Head of caudate nucleus (tissue), 42 donors: ENCODE measurements around the gene GNAS.

Experiments used
- DNase-seq, 42 donors: peaks; one replicate each; pipeline versions ENCODE4 v3.0.0 to v3.0.0-alpha.2; 2020 to 2021; ENCODE audit warnings: mixed read lengths in 7 of 42
- intact Hi-C: fragments of 100-400 bp; cut with DNase I; formaldehyde crosslinking; loops from one replicate; pipeline ENCODE4 v1.15.0; 2022

Gene GNAS

DNA sequence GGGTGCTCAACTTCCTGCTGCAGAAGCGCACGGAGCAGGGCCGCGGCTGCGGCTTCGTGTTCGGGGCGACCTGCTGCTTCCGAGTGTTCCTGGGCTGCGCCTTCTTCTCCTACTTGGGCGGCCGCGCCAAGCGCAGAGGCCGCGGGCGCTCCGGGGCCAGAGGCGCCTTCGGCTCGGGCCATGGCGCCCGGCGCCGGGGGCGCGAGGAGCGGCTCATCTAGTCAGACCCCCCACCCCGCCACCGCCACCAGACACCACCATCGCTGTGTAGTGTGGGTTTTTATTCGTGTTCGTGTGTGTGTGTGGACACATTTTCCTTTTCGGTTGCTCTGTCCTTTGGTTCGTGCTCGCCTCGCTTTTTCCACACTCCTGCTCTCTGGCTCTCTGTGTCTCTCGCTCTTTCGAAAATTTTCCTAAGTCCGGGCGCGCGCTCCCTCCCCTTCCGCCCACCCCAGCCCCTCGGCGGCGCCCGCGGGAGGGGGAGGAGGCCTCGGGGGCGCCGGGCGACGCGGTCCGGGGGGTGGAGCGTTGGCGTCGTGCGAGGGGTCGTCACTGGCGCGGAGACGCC, 38.1 kb downstream of the GNAS start:
- intact Hi-C loops = loop anchor here (5.0 kb wide), 1 partner anchor 152 kb away; the partner anchor contains the start of gene PRELID3B
- peak in 39 of 42 donors; percentile 33 to 81 (median 63) for DNase-seq

DNA sequence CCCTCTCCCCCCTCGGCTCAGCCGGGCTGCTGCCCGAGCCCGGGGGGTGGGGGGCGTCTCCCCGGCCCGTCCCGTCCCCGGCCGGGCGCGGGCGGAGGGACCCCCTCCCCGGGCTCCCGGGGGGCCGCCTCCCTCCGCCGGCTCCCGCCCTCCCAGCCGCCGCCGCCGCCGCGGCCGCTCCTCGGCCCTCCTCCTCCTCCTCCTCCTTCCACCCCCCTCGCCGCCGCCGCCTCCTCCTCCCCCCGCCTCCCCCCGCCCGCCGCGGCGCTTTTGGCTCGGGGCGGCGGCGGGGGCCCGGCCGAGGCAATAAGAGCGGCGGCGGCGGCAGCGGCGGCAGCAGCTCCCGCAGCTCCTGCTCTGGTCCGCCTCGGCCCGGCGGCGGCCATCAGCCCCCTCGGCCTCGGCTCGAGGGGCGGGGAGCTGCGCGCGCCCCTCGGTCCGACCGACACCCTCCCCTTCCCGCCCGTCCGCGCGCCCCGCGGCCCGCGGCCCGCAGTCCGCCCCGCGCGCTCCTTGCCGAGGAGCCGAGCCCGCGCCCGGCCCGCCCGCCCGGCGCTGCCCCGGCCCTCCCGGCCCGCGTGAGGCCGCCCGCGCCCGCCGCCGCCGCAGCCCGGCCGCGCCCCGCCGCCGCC, 38.7 kb downstream of the GNAS start:
- peak in 39 of 42 donors; percentile 32 to 84 (median 67) for DNase-seq
- intact Hi-C loops = loop anchor here (5.0 kb wide), 1 partner anchor 151 kb away; the partner anchor contains the start of gene PRELID3B

- peak in 8 of 42 donors; percentile 8 to 51 (median 26) for DNase-seq
- intact Hi-C loops = loop anchor here (5.0 kb wide), 1 partner anchor 151 kb away; the partner anchor contains the start of gene PRELID3B
These were observed 39.2 kb downstream of the GNAS start for GRCh38 chr20:58891718-58892140.

DNA sequence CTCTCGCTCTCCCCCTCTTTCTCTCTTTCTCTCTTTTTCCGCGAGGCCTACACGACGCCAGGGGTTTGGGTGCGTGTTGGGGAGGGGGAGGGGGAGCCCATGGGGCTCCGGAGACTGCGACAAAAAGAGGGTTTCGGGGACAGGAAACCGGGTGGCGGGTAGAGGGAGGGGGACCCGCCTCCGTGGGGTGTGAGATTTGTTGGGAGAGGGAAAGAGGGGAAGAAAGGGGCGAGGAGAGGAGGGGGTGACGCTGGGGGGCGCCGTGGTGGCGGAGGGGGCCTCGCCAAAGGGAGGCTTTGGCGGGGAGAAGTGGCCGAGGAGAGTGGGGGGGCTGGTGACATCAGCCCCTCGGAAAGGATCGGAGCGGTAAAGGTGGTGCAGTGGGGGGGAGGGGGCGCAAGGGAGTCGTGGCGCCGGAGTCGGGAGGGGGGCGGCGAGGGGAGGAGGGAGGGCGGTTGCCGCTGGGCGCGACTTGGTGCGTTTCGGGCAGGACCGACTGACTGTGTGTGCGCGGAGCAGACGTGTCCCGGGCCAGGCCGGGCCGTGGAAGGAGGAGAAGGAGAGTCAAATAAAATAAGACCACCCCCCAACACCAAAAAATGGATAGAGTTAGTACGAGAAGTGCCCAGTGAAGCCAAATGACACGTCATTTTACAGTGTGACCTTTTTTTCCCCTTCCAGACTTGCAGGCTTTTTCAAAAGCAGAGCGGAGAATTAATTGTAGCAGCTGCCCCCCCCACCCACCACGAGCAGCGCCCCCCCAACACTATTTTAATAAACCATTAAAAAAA, 39.8 kb downstream of the GNAS start:
- DNase-seq = peak in 38 of 42 donors; percentile 21 to 80 (median 57)
- intact Hi-C loops = loop anchor here (5.0 kb wide), 1 partner anchor 150 kb away; the partner anchor contains the start of gene PRELID3B

- intact Hi-C loops = loop anchor here (5.0 kb wide), 1 partner anchor 149 kb away; the partner anchor contains the start of gene PRELID3B
These were observed 40.4 kb downstream of the GNAS start for GRCh38 chr20:58892932-58893224.

GRCh38 chr20:58893355-58894120, 41.0 kb downstream of the GNAS start:
- intact Hi-C loops = loop anchor here (5.0 kb wide), 1 partner anchor 149 kb away; the partner anchor contains the start of gene PRELID3B
- DNase-seq = no peak

More at GRCh38 chr20:58892932-58893224, 40.4 kb downstream of the GNAS start:
- DNase-seq = no peak

DNA sequence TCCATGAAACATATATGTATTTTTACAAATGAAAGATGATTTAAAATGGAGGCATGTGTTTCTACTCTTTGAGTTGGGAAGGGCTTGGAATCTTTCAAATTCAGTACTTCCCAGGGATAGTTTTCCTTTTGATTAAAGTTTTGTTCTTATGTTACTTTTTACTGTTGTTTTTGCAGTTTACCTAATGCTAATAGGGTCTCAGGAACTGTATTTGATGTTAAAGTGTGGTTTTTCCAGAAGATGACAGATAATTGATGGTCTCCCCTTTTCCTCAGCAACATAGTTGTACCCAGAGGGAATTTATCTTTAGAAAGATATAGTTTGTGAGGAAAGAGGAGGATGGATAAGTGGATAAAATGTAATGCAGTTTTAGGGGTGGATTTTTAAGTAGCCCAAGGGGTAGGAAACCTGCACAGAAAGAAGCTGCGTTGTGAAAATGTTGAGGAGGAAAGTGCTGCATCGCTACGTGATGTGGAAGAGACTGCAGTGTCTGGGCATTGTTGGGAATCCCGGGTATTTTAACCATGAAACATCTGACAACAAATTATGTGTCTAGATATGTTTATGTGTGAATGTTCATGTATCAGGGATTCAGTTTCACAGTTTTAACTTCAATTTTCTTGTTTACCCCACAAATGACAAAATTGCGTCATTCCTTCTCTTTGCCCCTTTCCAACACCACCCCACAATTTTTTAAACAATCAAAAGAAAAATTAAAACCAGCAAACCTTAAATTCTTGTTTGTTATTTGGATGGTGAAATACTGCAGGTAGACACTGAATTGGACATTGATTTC, 42.3 kb downstream of the GNAS start:
- intact Hi-C loops = loop anchor here (5.0 kb wide), 1 partner anchor 147 kb away; the partner anchor contains the start of gene PRELID3B
- no peak for DNase-seq

- intact Hi-C loops = no loop called here
These were observed 43.1 kb downstream of the GNAS start for GRCh38 chr20:58895448-58896180.

DNA sequence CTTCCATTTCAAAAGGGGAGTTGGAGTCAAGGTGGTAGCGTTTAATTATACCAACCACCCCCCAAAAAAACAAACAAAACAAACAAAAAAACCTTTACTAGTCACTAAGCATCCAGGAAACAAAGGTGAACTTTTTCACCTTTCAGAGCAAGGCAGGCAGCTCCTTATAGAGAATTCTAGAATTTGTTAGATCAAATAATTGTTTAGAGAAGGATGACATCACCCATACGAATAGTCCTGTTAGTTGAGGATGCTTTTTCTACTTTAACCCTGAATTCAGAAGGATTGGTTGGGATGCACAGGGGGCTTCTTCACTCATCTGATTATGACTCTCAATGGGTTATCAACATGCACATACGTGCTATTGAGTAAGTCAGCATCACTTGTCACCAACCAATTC, 44.3 kb downstream of the GNAS start:
- intact Hi-C loops = no loop called here
- DNase-seq = no peak

More at GRCh38 chr20:58895448-58896180, 43.1 kb downstream of the GNAS start:
- peak in 4 of 42 donors; percentile 29 to 47 (median 40) for DNase-seq

- intact Hi-C loops = no loop called here
- no peak for DNase-seq
These were observed 45.0 kb downstream of the GNAS start for GRCh38 chr20:58897488-58897887.

DNA sequence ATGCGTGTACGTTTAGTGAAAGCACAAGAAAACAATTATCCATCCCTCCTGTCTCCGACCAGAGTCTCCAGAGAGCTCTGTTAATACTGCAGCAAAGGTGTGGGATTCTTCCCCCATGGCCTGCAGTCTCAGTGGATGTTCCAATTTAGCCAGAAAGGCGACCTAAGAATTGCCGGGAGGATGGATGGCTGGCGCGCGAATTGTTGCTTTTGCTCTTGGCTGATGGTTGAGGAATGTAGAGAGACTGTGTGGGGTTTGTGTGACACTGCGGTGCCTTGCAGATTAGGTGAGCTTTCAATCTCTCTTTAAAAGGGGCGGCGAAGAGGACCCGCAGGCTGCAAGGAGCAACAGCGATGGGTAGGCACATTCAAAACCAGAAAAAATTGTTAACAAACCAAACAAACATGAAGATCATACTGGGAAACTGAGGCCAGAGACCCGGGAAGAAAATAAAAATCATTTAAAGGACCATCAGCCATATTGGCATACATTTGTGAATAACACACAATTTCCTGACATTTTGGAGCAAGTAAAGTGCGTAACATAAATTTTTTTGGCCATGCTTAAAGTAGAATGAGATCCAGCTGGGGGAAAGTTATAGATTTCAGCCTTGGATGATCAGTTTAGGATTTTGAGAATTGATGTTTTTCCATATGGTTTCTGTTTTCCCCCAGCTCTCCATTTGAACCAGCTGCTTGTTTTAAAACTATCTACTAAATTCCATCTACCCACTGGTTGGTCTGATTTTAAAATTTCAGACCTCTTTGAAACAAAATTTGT, 46.3 kb downstream of the GNAS start:
- DNase-seq = no peak
- intact Hi-C loops = no loop called here

DNA sequence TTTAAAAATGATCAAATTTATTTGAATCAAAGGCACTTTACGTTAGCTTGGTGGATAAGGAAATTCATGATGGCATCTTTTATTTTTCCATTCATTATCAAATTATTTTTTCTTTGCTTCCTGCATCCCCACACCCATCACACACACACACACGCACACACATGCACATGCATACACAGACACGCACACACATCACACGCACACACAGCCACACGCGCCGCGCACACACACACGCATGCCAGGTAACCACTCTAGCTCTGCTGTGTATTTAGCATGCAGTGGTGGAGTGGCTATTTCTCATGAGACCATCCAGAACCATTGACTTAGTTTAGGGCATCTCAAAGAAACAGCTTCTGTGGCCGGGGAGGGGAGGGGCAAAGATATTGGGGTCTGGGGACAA, 47.0 kb downstream of the GNAS start:
- intact Hi-C loops = no loop called here

DNA sequence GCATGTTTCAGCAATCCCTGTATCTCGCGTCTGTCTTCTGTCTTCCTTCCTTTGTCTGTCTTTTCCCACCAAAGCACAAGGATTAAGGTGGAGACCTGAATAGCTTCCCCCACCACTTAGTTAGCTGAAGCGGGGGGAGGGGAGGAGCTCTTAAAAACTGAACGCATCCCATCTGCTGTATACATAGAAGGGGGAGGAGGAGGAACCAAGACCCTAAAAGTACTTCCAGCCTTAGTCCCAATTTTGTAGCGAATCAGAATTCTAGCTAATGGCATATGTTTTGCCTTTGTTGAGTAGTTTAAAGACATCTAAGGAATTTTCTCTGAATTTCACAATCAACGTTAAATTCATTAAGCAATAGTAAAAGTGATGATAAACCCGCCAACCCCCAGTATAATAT, 47.9 kb downstream of the GNAS start:
- DNase-seq = no peak
- intact Hi-C loops = no loop called here

More for the DNA sequence above, 47.0 kb downstream of the GNAS start:
- no peak for DNase-seq

DNA sequence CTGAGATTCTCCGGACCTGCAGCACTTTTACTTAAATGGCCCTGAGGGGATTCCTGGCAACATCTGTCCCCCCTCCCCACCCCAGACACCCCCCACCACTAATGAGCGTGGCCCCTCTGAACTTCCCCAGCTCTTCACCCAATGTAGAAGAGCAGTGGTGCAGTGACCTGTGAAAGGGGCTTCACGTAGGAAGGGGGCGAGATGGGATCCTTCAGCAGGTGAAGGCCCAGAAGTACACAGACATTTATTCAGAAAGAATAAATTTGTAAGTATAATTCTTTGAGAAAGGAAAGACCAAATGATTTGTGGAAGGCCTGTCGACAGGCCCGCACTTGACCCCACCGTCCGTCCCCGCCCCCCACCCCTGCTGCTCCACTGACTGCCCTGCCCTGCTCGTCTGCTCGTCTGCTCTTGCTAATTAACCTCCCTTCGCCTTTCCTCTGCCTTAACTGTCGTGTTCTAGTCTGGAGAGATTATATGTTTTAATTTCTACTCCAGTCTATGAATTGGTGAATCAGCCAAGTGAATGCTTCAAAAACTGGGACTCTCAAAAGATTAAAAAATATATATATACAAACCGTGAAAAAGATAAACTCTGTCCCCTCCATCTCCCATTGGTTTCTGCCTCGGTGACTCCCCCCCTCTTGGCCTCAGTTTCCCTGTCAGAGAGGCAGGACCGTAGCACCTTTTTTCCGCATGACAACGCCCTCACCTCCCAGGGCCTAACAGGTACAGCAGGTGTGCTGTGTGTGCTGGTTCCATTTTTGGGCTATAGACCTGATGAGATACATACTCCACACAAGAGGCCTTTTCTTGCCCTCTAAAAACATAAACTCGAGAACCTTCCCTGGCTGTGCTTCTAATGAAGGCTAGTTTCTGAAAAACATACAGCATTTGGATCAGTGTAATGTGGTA, 49.2 kb downstream of the GNAS start:
- intact Hi-C loops = no loop called here
- no peak for DNase-seq

- intact Hi-C loops = no loop called here
- no peak for DNase-seq
These were observed 51.1 kb downstream of the GNAS start for GRCh38 chr20:58903614-58904013.

DNA sequence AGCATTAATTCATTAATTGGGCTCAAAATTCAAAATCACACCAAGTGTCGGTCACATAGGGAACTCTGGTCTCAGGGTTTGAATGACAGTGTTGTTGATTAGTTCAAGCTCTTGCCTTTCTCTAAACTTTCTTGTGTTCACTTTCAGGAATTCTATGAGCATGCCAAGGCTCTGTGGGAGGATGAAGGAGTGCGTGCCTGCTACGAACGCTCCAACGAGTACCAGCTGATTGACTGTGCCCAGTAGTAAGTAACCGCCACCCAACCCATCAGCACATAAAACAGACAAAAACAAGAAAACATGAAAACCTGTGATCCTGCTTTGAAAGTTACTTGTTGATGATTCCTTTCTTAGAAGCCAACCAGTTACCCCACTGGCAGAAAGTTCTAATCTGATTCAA, 52.7 kb downstream of the GNAS start:
- no peak for DNase-seq
- intact Hi-C loops = no loop called here
